Hepatocyte (in vitro differentiated cells): ENCODE data around the gene TBATA. TPM values are rescaled to one million over a fixed set of nuclear protein-coding genes. Genes with fewer than 3 reads are reported as not detected.

Source experiments
- DNase-seq: peaks from one replicate; pipeline ENCODE4 v3.0.0-alpha.2; 2016; ENCODE audit warnings: low spot score
- H2AFZ ChIP-seq: fragments of 200-600 bp; sonication (generic); 2 replicates; pipeline ENCODE4 v1.6.0; 2016; ENCODE audit warnings: antibody characterized with exemption, mild to moderate bottlenecking
- H3K27ac ChIP-seq: fragments of 200-600 bp; sonication (generic); 2 replicates; pipeline ENCODE4 v1.5.1; 2016; ENCODE audit warnings: mild to moderate bottlenecking
- H3K27me3 ChIP-seq: fragments of 200-600 bp; sonication (generic); 2 replicates; pipeline ENCODE4 v1.6.1; 2016
- H3K36me3 ChIP-seq: fragments of 200-600 bp; sonication (generic); replicated peaks from 2 replicates; pipeline ENCODE4 v1.5.1; 2016; ENCODE audit warnings: low read depth; ENCODE audit not compliant: insufficient read depth
- H3K4me1 ChIP-seq: fragments of 200-600 bp; sonication (generic); 2 replicates; pipeline ENCODE4 v1.5.1; 2016; ENCODE audit warnings: mild to moderate bottlenecking, moderate library complexity; ENCODE audit not compliant: insufficient read depth
- H3K4me2 ChIP-seq: fragments of 200-600 bp; sonication (generic); 2 replicates; pipeline ENCODE4 v1.6.0; 2016
- H3K4me3 ChIP-seq: fragments of 200-600 bp; sonication (generic); 2 replicates; pipeline ENCODE4 v1.5.1; 2016; ENCODE audit warnings: mild to moderate bottlenecking
- H3K79me2 ChIP-seq: fragments of 200-600 bp; sonication (generic); 2 replicates; pipeline ENCODE4 v1.6.0; 2017; ENCODE audit warnings: mild to moderate bottlenecking
- H3K9me2 ChIP-seq: fragments of 200-600 bp; sonication (generic); replicated peaks from 2 replicates; pipeline ENCODE4 v1.6.0; 2017; ENCODE audit warnings: mild to moderate bottlenecking; ENCODE audit not compliant: insufficient read depth
- H3K9me3 ChIP-seq: fragments of 200-600 bp; sonication (generic); 2 replicates; pipeline ENCODE4 v1.5.1; 2016; ENCODE audit warnings: low read depth, mild to moderate bottlenecking
- H4K20me1 ChIP-seq: fragments of 200-600 bp; sonication (generic); 2 replicates; pipeline ENCODE4 v1.6.0; 2016; ENCODE audit warnings: mild to moderate bottlenecking; ENCODE audit not compliant: insufficient read depth, poor library complexity, severe bottlenecking
- EZH2 ChIP-seq: fragments of 200-600 bp; sonication (generic); IDR thresholded peaks from 2 replicates; pipeline ENCODE4 v1.6.1; 2016; ENCODE audit warnings: antibody characterized with exemption, mild to moderate bottlenecking, borderline replicate concordance
- EZH2phosphoT487 ChIP-seq: fragments of 200-600 bp; sonication (generic); IDR thresholded peaks from one replicate; pipeline ENCODE4 v1.6.1; 2018; ENCODE audit warnings: antibody characterized with exemption, mild to moderate bottlenecking, low read depth, moderate library complexity; ENCODE audit not compliant: unreplicated experiment, severe bottlenecking
- WGBS: methylation state at CpG from one replicate; pipeline ENCODE4 v1.1.6; 2016; ENCODE audit warnings: low lambda C conversion rate; ENCODE audit errors: missing lambda C conversion rate; 5-methylcytosine and 5-hydroxymethylcytosine counted together
- polyA plus RNA-seq: library from polyadenylated mRNA; unstranded; fragments of >200 nt; fragmentation: Nextera tagmentation; extraction: Ambion mirVana; gene quantifications from 2 replicates; pipeline ENCODE4 v1.2.1, GENCODE V29; 2016
- total RNA-seq: library from RNA; depleted of rRNA; stranded (reverse); fragments of >200 nt; gene quantifications from 2 replicates; pipeline ENCODE4 v1.2.3, GENCODE V29; 2014
- TF ChIP-seq, protein P1 (sequence below): fragments of 200-600 bp; sonication (generic); IDR thresholded peaks from 2 replicates; pipeline ENCODE4 v1.5.1; 2016; ENCODE audit warnings: antibody characterized with exemption, mild to moderate bottlenecking; ENCODE audit not compliant: poor library complexity

TBATA gene
- total and polyA plus RNA-seq, 2 experiments from 2014 or later: not detected

GRCh38 chr10:70781461-70782051, 3.6 kb downstream of the TBATA start:
- peaks cover 4% of the 10 kb centered on the region for H3K4me1 ChIP-seq
- H2AFZ ChIP-seq: no peak overlapping the region
- no peak overlapping the region for H3K4me2 ChIP-seq
- no peak for TF ChIP-seq EZH2phosphoT487
- TF ChIP-seq EZH2: no peak
- TF ChIP-seq, protein P1, sequence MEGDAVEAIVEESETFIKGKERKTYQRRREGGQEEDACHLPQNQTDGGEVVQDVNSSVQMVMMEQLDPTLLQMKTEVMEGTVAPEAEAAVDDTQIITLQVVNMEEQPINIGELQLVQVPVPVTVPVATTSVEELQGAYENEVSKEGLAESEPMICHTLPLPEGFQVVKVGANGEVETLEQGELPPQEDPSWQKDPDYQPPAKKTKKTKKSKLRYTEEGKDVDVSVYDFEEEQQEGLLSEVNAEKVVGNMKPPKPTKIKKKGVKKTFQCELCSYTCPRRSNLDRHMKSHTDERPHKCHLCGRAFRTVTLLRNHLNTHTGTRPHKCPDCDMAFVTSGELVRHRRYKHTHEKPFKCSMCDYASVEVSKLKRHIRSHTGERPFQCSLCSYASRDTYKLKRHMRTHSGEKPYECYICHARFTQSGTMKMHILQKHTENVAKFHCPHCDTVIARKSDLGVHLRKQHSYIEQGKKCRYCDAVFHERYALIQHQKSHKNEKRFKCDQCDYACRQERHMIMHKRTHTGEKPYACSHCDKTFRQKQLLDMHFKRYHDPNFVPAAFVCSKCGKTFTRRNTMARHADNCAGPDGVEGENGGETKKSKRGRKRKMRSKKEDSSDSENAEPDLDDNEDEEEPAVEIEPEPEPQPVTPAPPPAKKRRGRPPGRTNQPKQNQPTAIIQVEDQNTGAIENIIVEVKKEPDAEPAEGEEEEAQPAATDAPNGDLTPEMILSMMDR: no peak
- 94% methylated on average over 8 of the region's 8 CpGs for WGBS
- no peak overlapping the region for H3K27ac ChIP-seq
- no peaks in the 10 kb centered on the region for H3K36me3 ChIP-seq
- no peaks in the 10 kb centered on the region for H3K9me2 ChIP-seq
- H3K4me3 ChIP-seq: no peak overlapping the region
- DNase-seq: no peak
- H3K79me2 ChIP-seq: no peaks in the 10 kb centered on the region
- no peaks in the 10 kb centered on the region for H4K20me1 ChIP-seq
- no peaks in the 10 kb centered on the region for H3K9me3 ChIP-seq
- no peaks in the 10 kb centered on the region for H3K27me3 ChIP-seq

GRCh38 chr10:70780772-70781171, 4.4 kb downstream of the TBATA start:
- no peaks in the 10 kb centered on the region for H4K20me1 ChIP-seq
- no peak for DNase-seq
- H2AFZ ChIP-seq: no peak overlapping the region
- H3K9me2 ChIP-seq: no peaks in the 10 kb centered on the region
- 99% methylated on average over 4 of the region's 4 CpGs for WGBS
- H3K36me3 ChIP-seq: no peaks in the 10 kb centered on the region
- H3K27ac ChIP-seq: no peak overlapping the region
- H3K4me2 ChIP-seq: no peak overlapping the region
- no peaks in the 10 kb centered on the region for H3K79me2 ChIP-seq
- TF ChIP-seq, protein P1: no peak
- TF ChIP-seq EZH2 (no peak), EZH2phosphoT487 (no peak)
- no peaks in the 10 kb centered on the region for H3K9me3 ChIP-seq
- no peaks in the 10 kb centered on the region for H3K27me3 ChIP-seq
- H3K4me1 ChIP-seq: peaks cover 4% of the 10 kb centered on the region
- no peak overlapping the region for H3K4me3 ChIP-seq

DNA sequence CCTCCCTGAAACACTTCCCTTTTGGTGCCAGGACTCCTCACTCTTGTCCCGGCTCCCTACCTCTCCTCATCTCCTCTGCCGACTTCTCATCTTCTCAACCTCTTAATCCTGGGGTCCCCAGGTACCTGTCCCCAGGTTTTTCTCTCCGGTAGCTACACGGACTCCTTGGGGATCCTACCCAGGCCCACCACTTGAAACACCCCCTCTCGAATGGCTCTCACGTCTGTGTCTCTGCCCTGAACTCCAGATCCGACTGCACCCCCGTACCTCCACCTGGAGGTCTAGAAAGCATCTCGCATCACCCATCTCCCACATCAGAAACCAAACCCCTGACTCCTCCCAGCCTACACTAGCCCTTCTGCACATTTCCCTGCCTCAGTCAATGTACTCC, 4.8 kb downstream of the TBATA start:
- no peak overlapping the region for H2AFZ ChIP-seq
- 98% methylated on average over 9 of the region's 9 CpGs for WGBS
- DNase-seq: no peak
- H3K27ac ChIP-seq: no peak overlapping the region
- no peaks in the 10 kb centered on the region for H4K20me1 ChIP-seq
- TF ChIP-seq EZH2: no peak
- TF ChIP-seq, protein P1: no peak
- TF ChIP-seq EZH2phosphoT487: no peak
- H3K9me2 ChIP-seq: no peaks in the 10 kb centered on the region
- H3K79me2 ChIP-seq: no peaks in the 10 kb centered on the region
- no peak overlapping the region for H3K4me3 ChIP-seq
- no peaks in the 10 kb centered on the region for H3K27me3 ChIP-seq
- H3K9me3 ChIP-seq: no peaks in the 10 kb centered on the region
- peaks cover 4% of the 10 kb centered on the region for H3K4me1 ChIP-seq
- H3K4me2 ChIP-seq: no peak overlapping the region
- H3K36me3 ChIP-seq: no peaks in the 10 kb centered on the region
